ENCODE measurements around the gene SLC25A29.
"Not testable (repeated sequence)": the region's sequence is repeated elsewhere in the genome, so short reads cannot be mapped to it uniquely, and the experiment has no call there.

Gene SLC25A29, protein sequence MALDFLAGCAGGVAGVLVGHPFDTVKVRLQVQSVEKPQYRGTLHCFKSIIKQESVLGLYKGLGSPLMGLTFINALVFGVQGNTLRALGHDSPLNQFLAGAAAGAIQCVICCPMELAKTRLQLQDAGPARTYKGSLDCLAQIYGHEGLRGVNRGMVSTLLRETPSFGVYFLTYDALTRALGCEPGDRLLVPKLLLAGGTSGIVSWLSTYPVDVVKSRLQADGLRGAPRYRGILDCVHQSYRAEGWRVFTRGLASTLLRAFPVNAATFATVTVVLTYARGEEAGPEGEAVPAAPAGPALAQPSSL
- total RNA-seq = 7.0 to 20.9 (median 16.8) reads per million in 3 donors

DNA sequence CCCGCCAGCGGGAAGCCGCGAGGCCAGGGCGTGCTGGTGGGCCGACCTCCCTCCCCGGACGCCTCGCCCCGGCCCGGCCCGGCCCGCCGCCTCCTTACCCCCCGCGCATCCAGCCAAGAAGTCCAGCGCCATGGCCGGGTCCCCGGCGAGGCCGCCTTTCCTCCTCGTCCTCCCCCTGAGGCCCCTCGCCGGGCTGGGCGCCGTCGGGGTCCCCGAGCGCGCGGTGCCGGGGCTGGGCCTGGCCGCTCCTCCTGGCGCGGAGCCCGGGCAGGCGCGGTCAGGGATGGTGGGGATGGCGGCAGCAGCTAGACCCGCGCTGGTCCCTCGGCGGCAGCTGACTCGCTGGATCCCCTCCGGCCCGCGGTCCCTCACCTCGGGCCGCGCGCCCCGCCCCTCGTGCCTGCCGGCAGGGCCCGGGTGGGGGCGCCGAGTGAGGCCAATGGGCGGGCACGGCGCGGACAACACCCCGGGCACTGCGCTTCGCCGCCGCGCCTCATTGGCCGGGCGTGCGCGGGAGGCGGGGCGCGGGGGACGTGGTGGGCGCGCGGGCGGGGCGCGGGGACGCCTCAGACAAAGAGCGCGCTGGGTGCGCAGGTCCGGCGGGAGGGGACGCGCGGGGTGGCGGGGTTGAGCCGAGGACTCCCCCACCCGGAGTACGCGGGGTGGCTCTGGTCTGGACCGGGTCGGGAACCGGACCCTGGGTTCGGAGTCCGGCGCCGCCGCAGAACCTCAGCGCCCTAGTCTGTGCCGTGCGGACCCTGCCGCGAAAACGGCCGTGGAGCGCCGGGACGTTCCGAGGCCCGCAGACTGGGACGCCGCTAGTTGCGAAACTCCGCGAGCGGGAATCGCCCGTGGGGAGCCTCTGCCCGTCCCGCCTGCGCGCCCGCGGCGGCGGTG, at the start of gene SLC25A29:
TSS of gene SLC25A29 (minus strand) at position 344 of the 897 bp plus-strand sequence. CDS start at position 132, 212 bp downstream.
- H3K9me3 ChIP-seq (ENCODE audit: control insufficient read depth, low read length) = no peaks in the 10 kb centered on the region
- peaks cover 19% of the 10 kb centered on the region for H3K4me1 ChIP-seq (ENCODE audit: control insufficient read depth, insufficient read depth, low read length, poor library complexity, severe bottlenecking)
- H3K4me3 ChIP-seq (ENCODE audit: insufficient read depth, low read depth, low read length, poor library complexity, severe bottlenecking) = peak within 1 kb of the TSS; percentile 82
- no peaks in the 10 kb centered on the region for H3K36me3 ChIP-seq (ENCODE audit: control insufficient read depth, insufficient read depth, low read length)
- H3K27me3 ChIP-seq (replicated peaks; ENCODE audit: control insufficient read depth, insufficient read depth, low read length, poor library complexity, severe bottlenecking) = no peaks in the 10 kb centered on the region
- peak; percentile 49 to 61 (median 51) for DNase-seq
- peak within 1 kb of the TSS; percentile 53 for H3K27ac ChIP-seq (ENCODE audit: insufficient read depth, low read length, poor library complexity, severe bottlenecking)

GRCh38 chr14:100350986-100351385, 44.7 kb upstream of the SLC25A29 start:
- peaks cover 32% of the 10 kb centered on the region for H3K36me3 ChIP-seq (ENCODE audit: control insufficient read depth, insufficient read depth, low read length)
- no peak overlapping the region for H3K27ac ChIP-seq (ENCODE audit: insufficient read depth, low read length, poor library complexity, severe bottlenecking)

DNA sequence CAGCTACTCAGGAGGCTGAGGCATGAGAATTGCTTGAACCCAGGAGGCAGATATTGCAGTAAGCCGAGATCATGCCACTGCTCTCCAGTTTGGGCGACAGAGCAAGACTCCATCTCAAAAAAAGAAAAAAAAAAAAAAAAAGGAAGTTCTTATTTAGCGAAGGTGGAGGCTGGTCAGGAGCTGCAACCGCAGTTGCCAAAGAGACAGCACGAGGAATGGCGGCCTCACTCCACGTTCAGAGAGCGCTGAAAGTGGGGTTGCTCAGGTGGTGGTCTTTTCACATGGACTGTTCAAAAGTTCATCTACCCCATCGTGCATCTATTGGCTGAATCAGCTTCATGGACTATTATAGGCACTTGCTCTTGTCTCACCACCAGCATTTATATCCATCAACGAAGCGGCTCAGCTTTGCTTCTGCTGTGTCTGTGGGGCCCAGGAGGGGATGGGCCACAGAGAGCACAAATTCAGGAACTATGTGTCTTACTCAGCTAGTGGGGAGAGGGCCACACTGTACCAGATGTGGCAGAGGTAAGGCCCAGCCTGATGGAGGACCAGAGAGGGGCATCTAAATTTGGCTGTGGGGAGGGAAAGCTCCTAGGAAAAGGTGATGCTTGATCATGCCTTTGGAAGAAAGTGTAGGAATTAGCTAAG, 44.2 kb upstream of the SLC25A29 start:
- Histone ChIP-seq H3K4me1 (ENCODE audit: control insufficient read depth, insufficient read depth, low read length, poor library complexity, severe bottlenecking) (no peaks in the 10 kb centered on the region), H3K4me3 (ENCODE audit: insufficient read depth, low read depth, low read length, poor library complexity, severe bottlenecking) (no peak overlapping the region), H3K27me3 (replicated peaks; ENCODE audit: control insufficient read depth, insufficient read depth, low read length, poor library complexity, severe bottlenecking) (no peaks in the 10 kb centered on the region), H3K9me3 (ENCODE audit: control insufficient read depth, low read length) (no peaks in the 10 kb centered on the region), H3K27ac (ENCODE audit: insufficient read depth, low read length, poor library complexity, severe bottlenecking) (no peak overlapping the region), H3K36me3 (ENCODE audit: control insufficient read depth, insufficient read depth, low read length) (peaks cover 32% of the 10 kb centered on the region)
- no peak for DNase-seq

More at GRCh38 chr14:100350986-100351385, 44.7 kb upstream of the SLC25A29 start:
- H3K27me3 ChIP-seq (replicated peaks; ENCODE audit: control insufficient read depth, insufficient read depth, low read length, poor library complexity, severe bottlenecking) = no peaks in the 10 kb centered on the region
- H3K9me3 ChIP-seq (ENCODE audit: control insufficient read depth, low read length) = no peaks in the 10 kb centered on the region
- no peak for DNase-seq
- no peak overlapping the region for H3K4me3 ChIP-seq (ENCODE audit: insufficient read depth, low read depth, low read length, poor library complexity, severe bottlenecking)
- H3K4me1 ChIP-seq (ENCODE audit: control insufficient read depth, insufficient read depth, low read length, poor library complexity, severe bottlenecking) = no peaks in the 10 kb centered on the region

DNA sequence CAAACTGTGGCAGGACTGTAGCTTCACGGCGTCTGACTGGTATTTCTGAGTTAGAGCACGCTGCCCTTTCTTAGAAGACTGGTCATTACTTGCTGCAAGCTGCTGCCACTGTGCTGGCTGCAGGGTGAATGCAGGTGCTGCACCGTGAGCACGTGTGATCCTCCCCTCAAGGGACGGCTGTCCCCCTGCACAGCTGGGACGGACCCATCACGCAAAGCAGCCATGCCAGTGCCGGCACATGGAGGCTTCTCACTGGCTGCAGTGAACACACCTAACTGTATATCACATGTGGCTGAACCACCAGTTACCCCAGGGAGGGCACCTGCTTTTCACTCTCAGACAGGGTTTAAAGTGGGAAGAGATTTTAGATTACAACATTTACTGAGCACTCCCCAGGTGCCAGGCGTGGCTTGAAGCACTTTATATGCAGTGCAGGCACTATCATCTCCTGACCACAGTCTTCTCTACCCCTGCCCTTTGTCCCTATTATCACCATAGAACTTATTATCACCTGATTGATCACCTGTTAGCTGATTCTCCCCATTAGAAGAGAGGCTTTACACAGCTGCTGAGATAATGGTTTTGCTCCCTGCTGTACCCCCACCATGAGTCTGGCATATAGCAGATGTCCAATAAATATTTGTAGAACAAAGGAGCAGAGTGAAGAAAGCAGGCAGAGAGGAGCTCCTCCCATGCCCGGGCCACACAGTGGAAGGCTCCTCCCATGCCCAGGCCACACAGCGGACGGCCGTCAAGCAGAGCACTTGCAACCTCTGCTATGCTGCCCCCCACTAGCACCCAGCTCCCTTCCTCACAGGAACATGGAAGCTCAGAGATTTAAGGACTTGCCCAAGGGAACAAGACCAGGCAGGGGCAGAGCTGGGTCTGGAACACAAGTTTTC, 42.8 kb upstream of the SLC25A29 start:
- Histone ChIP-seq H3K27me3 (replicated peaks; ENCODE audit: control insufficient read depth, insufficient read depth, low read length, poor library complexity, severe bottlenecking) (no peaks in the 10 kb centered on the region), H3K27ac (ENCODE audit: insufficient read depth, low read length, poor library complexity, severe bottlenecking) (no peak overlapping the region), H3K4me3 (ENCODE audit: insufficient read depth, low read depth, low read length, poor library complexity, severe bottlenecking) (no peak overlapping the region), H3K4me1 (ENCODE audit: control insufficient read depth, insufficient read depth, low read length, poor library complexity, severe bottlenecking) (no peaks in the 10 kb centered on the region), H3K9me3 (ENCODE audit: control insufficient read depth, low read length) (no peaks in the 10 kb centered on the region), H3K36me3 (ENCODE audit: control insufficient read depth, insufficient read depth, low read length) (peaks cover 25% of the 10 kb centered on the region)
- no peak for DNase-seq

DNA sequence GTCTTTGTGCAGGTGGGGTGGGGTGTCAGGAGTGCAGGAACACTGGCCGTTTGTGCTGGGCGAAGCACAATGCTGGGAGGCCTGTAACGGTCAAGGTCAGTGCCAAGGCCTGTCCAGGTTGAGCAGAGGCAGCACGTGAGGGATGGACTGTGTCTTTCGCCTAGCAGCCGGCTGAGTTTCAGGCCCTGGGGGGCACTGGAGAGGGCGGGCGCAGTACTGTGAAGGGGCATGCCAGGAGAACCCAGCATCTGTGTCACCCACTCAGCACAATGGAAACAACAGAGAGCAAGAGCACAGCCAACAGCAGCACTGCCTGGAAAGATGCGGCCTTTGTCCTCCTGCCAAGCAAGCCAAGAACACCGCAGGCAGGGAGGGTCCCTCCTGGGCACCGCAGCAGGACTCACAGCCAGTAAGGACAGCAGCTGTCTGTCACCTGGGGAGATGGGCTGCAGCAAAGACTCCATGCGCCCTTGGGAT, 42.0 kb upstream of the SLC25A29 start:
- no peak for DNase-seq
- H3K4me3 ChIP-seq (ENCODE audit: insufficient read depth, low read depth, low read length, poor library complexity, severe bottlenecking) = no peak overlapping the region
- no peak overlapping the region for H3K27ac ChIP-seq (ENCODE audit: insufficient read depth, low read length, poor library complexity, severe bottlenecking)
- no peaks in the 10 kb centered on the region for H3K4me1 ChIP-seq (ENCODE audit: control insufficient read depth, insufficient read depth, low read length, poor library complexity, severe bottlenecking)
- no peaks in the 10 kb centered on the region for H3K9me3 ChIP-seq (ENCODE audit: control insufficient read depth, low read length)
- H3K36me3 ChIP-seq (ENCODE audit: control insufficient read depth, insufficient read depth, low read length) = peaks cover 18% of the 10 kb centered on the region
- H3K27me3 ChIP-seq (replicated peaks; ENCODE audit: control insufficient read depth, insufficient read depth, low read length, poor library complexity, severe bottlenecking) = no peaks in the 10 kb centered on the region

- Histone ChIP-seq H3K27ac (ENCODE audit: insufficient read depth, low read length, poor library complexity, severe bottlenecking) (no peak overlapping the region), H3K36me3 (ENCODE audit: control insufficient read depth, insufficient read depth, low read length) (peaks cover 18% of the 10 kb centered on the region)
- DNase-seq = no peak
Measured at GRCh38 chr14:100346306-100347091, 40.3 kb upstream of the SLC25A29 start.

GRCh38 chr14:100345711-100346110, 39.5 kb upstream of the SLC25A29 start:
- H3K36me3 ChIP-seq (ENCODE audit: control insufficient read depth, insufficient read depth, low read length) = peaks cover 15% of the 10 kb centered on the region
- no peaks in the 10 kb centered on the region for H3K27me3 ChIP-seq (replicated peaks; ENCODE audit: control insufficient read depth, insufficient read depth, low read length, poor library complexity, severe bottlenecking)
- H3K27ac ChIP-seq (ENCODE audit: insufficient read depth, low read length, poor library complexity, severe bottlenecking) = no peak overlapping the region
- DNase-seq = no peak
- H3K4me1 ChIP-seq (ENCODE audit: control insufficient read depth, insufficient read depth, low read length, poor library complexity, severe bottlenecking) = no peaks in the 10 kb centered on the region
- no peak overlapping the region for H3K4me3 ChIP-seq (ENCODE audit: insufficient read depth, low read depth, low read length, poor library complexity, severe bottlenecking)
- no peaks in the 10 kb centered on the region for H3K9me3 ChIP-seq (ENCODE audit: control insufficient read depth, low read length)

More at GRCh38 chr14:100346306-100347091, 40.3 kb upstream of the SLC25A29 start:
- no peaks in the 10 kb centered on the region for H3K9me3 ChIP-seq (ENCODE audit: control insufficient read depth, low read length)
- H3K27me3 ChIP-seq (replicated peaks; ENCODE audit: control insufficient read depth, insufficient read depth, low read length, poor library complexity, severe bottlenecking) = no peaks in the 10 kb centered on the region
- H3K4me3 ChIP-seq (ENCODE audit: insufficient read depth, low read depth, low read length, poor library complexity, severe bottlenecking) = no peak overlapping the region
- H3K4me1 ChIP-seq (ENCODE audit: control insufficient read depth, insufficient read depth, low read length, poor library complexity, severe bottlenecking) = no peaks in the 10 kb centered on the region

DNA sequence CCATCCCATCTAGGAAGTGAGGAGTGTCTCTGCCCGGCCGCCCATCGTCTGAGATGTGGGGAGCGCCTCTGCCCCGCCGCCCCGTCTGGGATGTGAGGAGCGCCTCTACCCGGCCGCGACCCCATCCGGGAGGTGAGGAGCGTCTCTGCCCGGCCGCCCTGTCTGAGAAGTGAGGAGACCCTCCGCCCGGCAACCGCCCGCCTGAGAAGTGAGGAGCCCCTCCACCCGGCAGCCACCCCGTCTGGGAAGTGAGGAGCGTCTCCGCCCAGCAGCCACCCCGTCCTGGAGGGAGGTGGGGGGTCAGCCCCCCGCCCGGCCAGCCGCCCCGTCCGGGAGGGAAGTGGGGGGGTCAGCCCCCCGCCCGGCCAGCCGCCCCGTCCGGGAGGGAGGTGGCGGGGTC, 38.4 kb upstream of the SLC25A29 start:
- not testable (repeated sequence) for H3K27ac ChIP-seq (ENCODE audit: insufficient read depth, low read length, poor library complexity, severe bottlenecking); DNase-seq; H3K27me3 ChIP-seq (replicated peaks; ENCODE audit: control insufficient read depth, insufficient read depth, low read length, poor library complexity, severe bottlenecking); H3K9me3 ChIP-seq (ENCODE audit: control insufficient read depth, low read length); H3K4me1 ChIP-seq (ENCODE audit: control insufficient read depth, insufficient read depth, low read length, poor library complexity, severe bottlenecking); H3K4me3 ChIP-seq (ENCODE audit: insufficient read depth, low read depth, low read length, poor library complexity, severe bottlenecking)
- H3K36me3 ChIP-seq (ENCODE audit: control insufficient read depth, insufficient read depth, low read length) = peaks cover 11% of the 10 kb centered on the region
